ENCODE results near the gene GPC5.
"Not testable (repeated sequence)": the region's sequence is repeated elsewhere in the genome, so short reads cannot be mapped to it uniquely, and the experiment has no call there.

Gene GPC5

GRCh38 chr13:91369441-91369831, 29.0 kb upstream of the GPC5 start:
- peak; percentile 64 for DNase-seq

DNA sequence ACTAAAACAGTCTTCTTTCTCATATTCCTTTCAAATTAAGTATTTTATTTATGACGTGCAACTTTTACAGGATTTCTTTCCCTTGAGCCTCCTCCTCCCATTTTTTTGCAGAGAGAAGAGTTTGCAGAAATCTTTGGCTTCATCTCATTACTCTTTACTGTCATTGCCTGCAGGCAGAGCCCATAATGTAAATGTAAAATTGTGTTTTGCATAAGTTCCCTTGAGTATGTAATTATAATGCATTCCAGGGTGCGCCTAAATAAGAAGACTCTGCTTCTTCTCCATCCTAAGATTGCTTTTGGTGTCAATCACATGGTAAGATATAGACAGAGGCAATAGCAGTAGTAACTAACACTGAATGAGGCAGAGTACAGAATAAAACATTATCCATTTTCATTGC, 27.9 kb upstream of the GPC5 start:
- no peak for DNase-seq

DNA sequence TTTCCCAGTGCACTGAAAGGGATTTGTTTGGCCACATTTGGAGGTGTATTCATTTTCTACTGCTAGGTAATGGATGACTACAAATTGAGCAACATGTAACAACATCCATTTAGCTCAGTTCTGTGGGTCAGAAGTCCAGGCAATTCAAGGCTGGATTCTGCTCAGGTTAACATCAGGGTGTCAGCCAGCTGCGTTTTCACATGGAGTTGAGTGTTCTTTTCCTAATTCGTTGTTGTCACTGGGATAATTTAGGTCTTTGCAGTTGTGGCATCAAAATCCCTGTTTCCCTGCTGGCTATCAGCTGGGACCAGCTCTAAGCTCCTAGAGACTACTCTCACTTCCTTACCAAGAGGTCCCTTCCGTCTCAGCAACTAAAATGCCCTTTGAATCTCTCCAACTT, 25.5 kb upstream of the GPC5 start:
- no peak for DNase-seq

DNA sequence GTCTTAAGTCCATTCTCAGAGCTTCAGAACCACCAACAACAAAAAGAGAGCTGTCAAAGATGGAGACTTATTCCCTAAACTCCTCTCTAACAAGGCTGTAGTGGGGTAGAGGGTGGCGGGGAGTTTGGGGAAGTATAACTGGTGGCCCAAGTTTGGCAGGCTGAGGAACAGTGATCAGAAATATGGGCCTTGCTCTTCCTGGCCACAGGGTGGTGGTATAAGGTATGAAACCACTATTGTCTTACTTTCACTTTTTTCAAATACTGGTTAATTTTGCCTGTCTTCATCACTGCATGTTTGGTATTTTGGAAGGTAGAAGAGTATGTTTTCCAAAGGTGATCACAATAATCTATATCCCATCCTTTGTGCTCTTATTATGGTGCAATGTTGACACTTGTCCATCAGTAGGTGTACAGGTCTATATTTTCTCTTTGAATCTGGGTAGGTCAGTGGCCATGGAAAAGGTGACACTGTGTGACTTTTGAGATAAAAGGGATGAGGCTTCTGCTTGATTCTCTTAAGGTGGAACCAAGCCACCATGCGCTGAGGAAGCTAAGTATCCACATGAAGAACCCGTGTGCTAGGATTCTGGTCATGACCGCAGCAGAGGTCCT, 23.2 kb upstream of the GPC5 start:
- DNase-seq = peak; percentile 24

DNA sequence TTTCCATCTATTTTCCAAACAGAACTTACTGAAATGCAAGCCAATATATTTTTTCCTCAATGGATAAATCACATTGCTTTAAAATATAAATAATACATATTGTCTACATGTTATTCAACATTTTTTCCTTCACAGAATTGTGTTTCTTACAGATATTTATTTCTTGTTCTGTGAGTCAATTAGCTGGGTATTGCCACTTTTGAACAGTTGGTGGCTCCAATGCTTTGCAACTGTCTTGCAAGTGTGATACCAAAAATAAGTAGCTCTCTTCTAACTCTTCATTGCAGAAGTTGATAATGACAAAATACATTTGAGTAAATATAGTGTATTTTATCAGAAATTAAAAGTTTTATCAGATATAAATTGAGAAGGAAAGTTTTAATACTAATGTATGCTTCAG, 17.1 kb upstream of the GPC5 start:
- peak; percentile 41 for DNase-seq

DNA sequence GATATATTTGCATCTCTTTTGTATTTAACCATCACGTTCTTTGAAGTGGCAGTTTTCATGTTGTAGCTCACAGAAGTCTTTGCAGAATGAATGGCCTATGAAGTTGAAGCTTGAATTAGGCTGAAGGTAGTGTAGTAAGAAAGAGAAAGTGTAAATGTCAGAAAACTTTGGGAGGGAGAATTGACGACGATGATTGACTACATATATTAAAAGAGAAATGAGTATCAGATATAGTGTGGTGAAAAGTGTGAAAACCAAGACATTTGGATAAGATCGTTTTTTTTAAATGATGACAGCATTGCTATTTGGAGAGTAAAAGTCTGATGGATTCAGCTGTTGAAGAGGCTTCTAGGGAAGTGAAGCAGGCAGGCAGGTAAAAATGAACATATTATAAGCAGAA, 14.6 kb upstream of the GPC5 start:
- no peak for DNase-seq

DNA sequence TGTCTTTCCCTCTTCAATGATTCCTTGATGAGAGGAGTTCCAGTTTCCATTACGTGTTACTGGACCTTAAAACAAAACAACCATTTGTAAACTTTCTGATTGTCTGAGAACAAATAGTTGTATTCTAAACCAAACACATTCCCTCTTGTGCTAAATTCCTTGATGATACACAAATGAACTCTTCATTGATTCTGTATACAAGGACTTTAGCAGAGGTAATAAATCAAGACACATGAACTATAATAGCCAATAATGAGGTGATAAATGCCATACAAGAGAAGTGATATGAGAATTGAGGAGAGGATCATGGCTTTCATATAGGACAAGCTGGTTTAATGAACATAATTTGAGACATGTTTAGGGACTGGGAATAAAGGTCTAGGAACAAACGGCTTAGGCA, 13.5 kb upstream of the GPC5 start:
- DNase-seq = no peak

GRCh38 chr13:91389186-91389585, 9.2 kb upstream of the GPC5 start:
- no peak for DNase-seq

GRCh38 chr13:91397595-91397994, 826 bp upstream of the GPC5 start:
- DNase-seq = no peak

DNA sequence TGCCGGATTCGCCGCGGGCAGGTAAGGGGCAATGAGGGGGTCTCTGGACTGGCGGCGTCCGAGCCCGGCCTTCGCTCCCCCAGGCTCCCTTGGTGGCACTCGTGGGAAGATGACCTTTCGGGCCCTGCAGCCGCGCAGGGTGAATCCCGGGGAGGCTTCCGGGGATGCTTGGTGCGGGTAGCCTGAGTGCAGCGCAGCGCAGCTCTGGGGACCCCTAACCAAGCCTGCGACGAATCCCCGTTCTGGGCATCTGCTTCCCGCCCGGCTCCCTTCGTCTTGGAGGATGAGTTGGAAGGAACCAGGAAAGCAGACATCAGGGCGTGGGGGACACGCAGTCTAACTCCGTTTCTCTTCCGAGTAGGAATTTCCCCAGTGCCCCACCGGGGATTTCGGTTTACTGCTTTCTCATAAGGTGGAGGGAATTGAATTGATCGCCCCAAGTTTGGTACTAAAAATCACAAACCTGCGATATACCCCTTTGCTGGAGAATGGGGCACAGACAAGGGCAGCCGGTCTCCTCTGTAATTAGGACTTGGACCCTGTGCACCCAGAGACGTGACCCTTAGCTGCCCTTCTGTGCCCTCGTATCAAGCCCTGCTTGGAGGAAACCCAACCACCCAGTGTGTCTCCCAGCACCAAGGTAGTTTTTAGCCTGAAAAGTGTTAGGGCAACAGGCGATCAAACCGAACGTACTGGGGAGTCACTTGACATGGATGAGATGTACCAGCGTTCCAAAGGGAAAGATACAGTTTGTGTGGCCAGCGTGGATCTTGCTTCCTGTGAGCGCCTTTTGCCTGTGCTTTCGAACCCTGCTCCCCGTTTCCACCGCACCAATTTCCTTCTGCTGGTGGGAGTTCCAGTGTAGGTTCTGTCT, 1.0 kb downstream of the GPC5 start:
- DNase-seq = no peak

- no peak for DNase-seq
Observed at GRCh38 chr13:91400063-91400399, 1.6 kb downstream of the GPC5 start.

DNA sequence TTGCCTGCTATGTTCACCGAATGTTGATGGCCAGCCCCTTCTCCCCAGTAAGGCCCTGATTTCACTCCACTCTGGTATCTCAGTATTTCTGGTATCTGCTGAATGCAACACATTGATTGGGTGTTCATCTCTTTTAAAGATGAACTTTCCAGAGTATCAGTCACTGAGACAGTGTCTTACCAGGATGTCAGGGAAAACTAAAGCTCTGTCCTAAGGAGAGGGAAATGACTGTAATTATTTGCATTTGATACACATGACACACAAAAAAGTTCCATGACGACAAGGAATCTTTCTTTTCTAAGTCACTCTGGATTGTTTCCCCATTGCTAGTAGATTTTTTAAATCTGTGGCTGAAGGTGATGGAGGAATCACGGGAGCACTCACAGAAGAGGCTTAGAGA, 2.2 kb downstream of the GPC5 start:
- DNase-seq = no peak

DNA sequence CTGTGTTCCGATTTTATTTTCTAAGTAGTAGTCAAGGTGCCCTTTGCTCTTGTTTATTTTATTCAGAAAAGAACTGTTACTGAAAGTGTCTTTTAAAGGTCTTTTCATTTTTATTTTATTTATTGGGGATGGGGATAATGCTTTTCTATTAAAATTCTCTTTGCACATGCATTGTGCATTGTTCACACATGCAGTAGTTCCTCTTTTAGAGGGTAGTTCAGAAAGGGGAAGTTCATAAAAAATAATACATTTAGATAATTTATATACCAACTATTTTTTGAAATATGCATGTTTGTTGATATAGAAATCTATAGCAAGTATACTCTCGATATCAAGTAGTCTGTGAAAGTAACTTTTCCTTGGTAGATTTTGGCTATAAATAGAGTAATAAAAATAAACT, 3.5 kb downstream of the GPC5 start:
- no peak for DNase-seq

- DNase-seq = no peak
Observed at GRCh38 chr13:91405240-91405639, 6.8 kb downstream of the GPC5 start.

- peak; percentile 49 for DNase-seq
Observed at GRCh38 chr13:91406619-91407018, 8.2 kb downstream of the GPC5 start.

DNA sequence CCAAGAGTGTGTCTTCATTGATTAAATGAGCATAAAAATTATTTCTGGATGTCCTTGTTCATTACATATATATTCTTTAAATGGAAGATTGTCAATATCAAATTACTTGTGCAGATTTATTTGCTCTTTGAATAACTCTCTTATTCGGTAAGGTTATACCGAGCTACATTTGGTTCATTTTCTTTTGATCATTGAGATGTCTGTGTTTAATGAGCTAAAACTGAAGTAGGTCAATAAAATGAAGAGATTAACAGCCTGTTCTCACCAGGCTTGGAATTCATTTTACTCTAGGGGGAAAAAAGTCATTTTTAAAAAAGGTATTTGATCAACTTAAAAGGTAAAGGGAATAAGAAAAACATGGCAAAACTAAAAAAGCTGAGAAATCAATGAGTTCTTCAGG, 10.6 kb downstream of the GPC5 start:
- DNase-seq = no peak

GRCh38 chr13:91416579-91416978, 18.2 kb downstream of the GPC5 start:
- DNase-seq = not testable (repeated sequence)

GRCh38 chr13:91417660-91418325, 19.4 kb downstream of the GPC5 start:
- no peak for DNase-seq

- DNase-seq = no peak
Observed at GRCh38 chr13:91426913-91427312, 28.5 kb downstream of the GPC5 start.

GRCh38 chr13:91438674-91439073, 40.3 kb downstream of the GPC5 start:
- DNase-seq = not testable (repeated sequence)

DNA sequence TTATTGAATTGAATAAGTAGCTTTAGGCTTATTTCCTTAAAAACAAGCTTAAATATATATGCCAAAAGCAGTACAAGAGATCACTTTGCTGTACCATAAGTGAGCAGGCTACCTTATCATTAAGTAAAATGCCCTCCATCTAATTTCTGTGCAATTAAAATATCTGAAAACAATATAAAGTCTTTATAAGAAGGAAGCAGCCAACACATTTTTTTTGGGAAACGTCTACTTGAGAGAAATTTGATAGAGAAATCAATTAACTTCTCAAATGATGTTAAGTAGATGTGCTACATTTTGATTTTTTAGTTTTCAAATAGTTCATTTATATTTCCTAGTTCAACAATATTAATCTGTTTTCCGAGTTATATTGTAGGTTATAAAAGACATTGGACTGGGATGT, 52.5 kb downstream of the GPC5 start:
- DNase-seq = no peak

GRCh38 chr13:91454666-91455065, 56.2 kb downstream of the GPC5 start:
- DNase-seq = no peak

DNA sequence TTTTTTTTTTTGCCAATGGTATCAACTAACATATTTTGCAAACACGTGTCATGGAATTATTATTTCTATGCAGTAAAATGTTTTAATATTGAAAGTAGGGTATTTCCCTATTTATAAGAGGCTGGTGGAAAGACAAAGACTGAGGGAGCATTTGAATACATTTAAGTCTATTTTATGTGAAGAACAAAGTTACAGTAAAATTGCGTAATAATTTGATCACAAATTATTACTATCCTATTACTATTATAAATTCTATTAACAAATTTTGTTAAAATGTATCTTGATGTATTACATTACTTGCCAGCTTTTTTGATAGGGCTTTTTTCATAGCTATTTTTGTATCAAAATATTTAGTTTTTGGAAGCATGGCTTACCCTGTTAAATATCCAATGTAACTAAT, 58.4 kb downstream of the GPC5 start:
- no peak for DNase-seq

DNA sequence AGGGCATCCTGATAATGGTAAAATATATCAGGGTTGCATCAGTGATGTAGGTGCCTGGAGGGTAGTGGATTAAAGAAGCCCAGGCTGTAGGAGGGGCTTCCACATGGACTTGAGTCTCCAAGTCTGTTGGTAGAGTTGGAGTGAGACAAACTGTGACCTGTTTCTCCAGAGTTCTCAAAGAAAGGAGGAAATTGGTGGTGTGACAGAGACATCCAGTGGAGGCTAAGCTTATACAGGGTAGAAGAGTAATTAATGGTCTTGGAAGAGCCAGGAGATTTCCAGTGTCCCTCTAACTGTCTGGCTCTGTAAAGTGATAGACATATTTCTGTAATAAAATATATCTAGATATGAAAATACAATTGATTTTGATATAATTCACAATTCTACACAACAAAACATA, 61.1 kb downstream of the GPC5 start:
- no peak for DNase-seq
